ENCODE results near the gene ZNF655.

- no peak for TF ChIP-seq POLR2A (IDR thresholded peaks at IDR 0.05)
- no peak for TF ChIP-seq CTCF (IDR thresholded peaks at IDR 0.05)
Measured at GRCh38 chr7:99619571-99620130, 61.2 kb downstream of the ZNF655 start.

Data from ovary (tissue), 3 donors.